PFSK-1 (cell line): ENCODE measurements around the gene ARL3.

Experiments used
- FOXP2 ChIP-seq: optimal IDR thresholded peaks from 2 replicates; pipeline ENCODE3; 2011; ENCODE audit warnings: borderline replicate concordance, control low read depth, inconsistent platforms; ENCODE audit not compliant: insufficient read depth; ENCODE audit errors: extremely low read length, extremely low read depth
- POLR2AphosphoS5 ChIP-seq: IDR thresholded peaks from 2 replicates; pipeline ENCODE4 v1.6.1; 2012; ENCODE audit warnings: low read depth, mild to moderate bottlenecking, control low read depth, low read length, moderate library complexity
- REST ChIP-seq, 2 experiments: IDR thresholded peaks; 2 replicates each; pipeline versions ENCODE4 v1.6.1 to v1.8.0; 2011 to 2012; ENCODE audit warnings: low read depth in 2 of 2, low read length in 2 of 2, control low read depth in 1 of 2, inconsistent platforms in 1 of 2, mild to moderate bottlenecking in 1 of 2, moderate library complexity in 1 of 2; ENCODE audit not compliant: insufficient read depth in 1 of 2
- SIN3A ChIP-seq: IDR thresholded peaks from 2 replicates; pipeline ENCODE4 v1.6.1; 2012; ENCODE audit warnings: mild to moderate bottlenecking, low read length, moderate library complexity, borderline replicate concordance; ENCODE audit not compliant: insufficient read depth
- TAF1 ChIP-seq: IDR thresholded peaks from 2 replicates; pipeline ENCODE4 v1.6.1; 2012; ENCODE audit warnings: low read length, control low read depth, borderline replicate concordance; ENCODE audit not compliant: insufficient read depth

ARL3 gene

GRCh38 chr10:102752266-102752930, 38.2 kb upstream of the ARL3 start:
- TF ChIP-seq SIN3A (no peak), REST (IDR thresholded peaks at IDR 0.05; ENCODE audit: insufficient read depth in 1 of 2, low read depth in 2 of 2, low read length in 2 of 2) (no peak), TAF1 (no peak), POLR2AphosphoS5 (no peak)

GRCh38 chr10:102745157-102745556, 31.0 kb upstream of the ARL3 start:
- TF ChIP-seq TAF1: no peak
- no peak for TF ChIP-seq POLR2AphosphoS5
- TF ChIP-seq FOXP2: no peak
- TF ChIP-seq REST (IDR thresholded peaks at IDR 0.05; ENCODE audit: insufficient read depth in 1 of 2, low read depth in 2 of 2, low read length in 2 of 2): no peak
- TF ChIP-seq SIN3A: no peak

DNA sequence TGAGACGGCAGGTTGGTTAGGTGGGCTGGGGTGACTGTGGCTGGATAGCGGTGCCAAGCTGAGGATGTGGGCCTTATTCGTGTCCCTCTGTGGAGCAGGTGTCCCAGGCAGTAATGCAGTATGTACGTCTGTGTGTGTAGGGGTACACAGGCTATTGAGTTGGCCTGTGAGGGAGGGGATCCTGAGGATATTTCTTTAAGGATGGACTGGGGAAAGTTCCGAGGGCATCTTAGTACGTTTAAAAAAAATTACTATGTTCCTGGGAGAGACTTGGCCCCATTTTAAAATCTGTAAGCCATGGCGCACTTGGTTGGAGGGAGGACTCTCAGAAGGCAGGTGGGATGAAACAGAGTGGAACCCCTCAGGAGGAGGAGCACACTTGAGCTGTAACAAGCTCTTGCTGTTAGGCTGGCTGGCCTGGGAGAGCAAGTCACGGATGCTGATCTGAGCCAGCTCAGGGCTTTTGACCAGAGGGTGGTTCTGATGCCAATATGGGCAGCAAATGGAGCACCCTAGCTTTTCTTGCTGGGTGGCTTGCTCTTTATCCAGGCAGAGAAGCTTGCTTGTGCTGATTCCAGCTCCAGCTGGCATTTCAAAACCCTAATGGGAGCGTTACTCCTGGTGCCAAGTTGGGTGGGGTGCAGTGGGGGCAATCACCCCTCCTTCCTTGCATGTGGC, 30.3 kb upstream of the ARL3 start:
- TF ChIP-seq SIN3A: no peak

GRCh38 chr10:102743588-102744373, 29.6 kb upstream of the ARL3 start, which contains the start of gene WBP1L:
TSS of gene WBP1L (plus strand) at chr10:102743948. CDS start at chr10:102744054, 106 bp downstream.
- TF ChIP-seq REST (IDR thresholded peaks at IDR 0.05; ENCODE audit: insufficient read depth in 1 of 2, low read depth in 2 of 2, low read length in 2 of 2) (no peak), TAF1 (no peak), SIN3A (0 out of 2 replicates have a peak, but pooled peaks have one; percentile 27), POLR2AphosphoS5 (peak; percentile 20; the same call in 1 of the 2 replicates)

GRCh38 chr10:102743078-102743587, 28.9 kb upstream of the ARL3 start:
- no peak for TF ChIP-seq REST (IDR thresholded peaks at IDR 0.05; ENCODE audit: insufficient read depth in 1 of 2, low read depth in 2 of 2, low read length in 2 of 2)
- TF ChIP-seq FOXP2: no peak
- no peak for TF ChIP-seq SIN3A
- no peak for TF ChIP-seq POLR2AphosphoS5
- no peak for TF ChIP-seq TAF1
